Measurements from ENCODE around the gene TXNDC11. TPM values are rescaled to one million over a fixed set of nuclear protein-coding genes. Genes with fewer than 3 reads are reported as not detected.

Gene TXNDC11
- total RNA-seq, 1 experiment from 2014 or later, result 31.0 TPM

- no peak for DNase-seq (ENCODE audit: low read depth)
These were observed 50.9 kb downstream of the TXNDC11 start for GRCh38 chr16:11691771-11692170.

- no peak for DNase-seq (ENCODE audit: low read depth)
These were observed 51.4 kb downstream of the TXNDC11 start for GRCh38 chr16:11691235-11691634.

- no peak for DNase-seq (ENCODE audit: low read depth)
These were observed 53.4 kb downstream of the TXNDC11 start for GRCh38 chr16:11689031-11689840.

- no peak for DNase-seq (ENCODE audit: low read depth)
These were observed 54.2 kb downstream of the TXNDC11 start for GRCh38 chr16:11688520-11688886.

GRCh38 chr16:11687601-11688519 is 54.8 kb downstream of the TXNDC11 start:
- no peak for DNase-seq (ENCODE audit: low read depth)

GRCh38 chr16:11686713-11687380 is 55.8 kb downstream of the TXNDC11 start:
- DNase-seq (ENCODE audit: low read depth), result no peak

- no peak for DNase-seq (ENCODE audit: low read depth)
These were observed 56.6 kb downstream of the TXNDC11 start for GRCh38 chr16:11685844-11686618.

- DNase-seq (ENCODE audit: low read depth), result no peak
These were observed 58.2 kb downstream of the TXNDC11 start for GRCh38 chr16:11684231-11685025.

GRCh38 chr16:11683145-11683544 is 59.5 kb downstream of the TXNDC11 start:
- no peak for DNase-seq (ENCODE audit: low read depth)

- DNase-seq (ENCODE audit: low read depth), result peak; percentile 94
These were observed 60.0 kb downstream of the TXNDC11 start for GRCh38 chr16:11682655-11683096.

GRCh38 chr16:11681976-11682654 is 60.5 kb downstream of the TXNDC11 start:
- DNase-seq (ENCODE audit: low read depth), result no peak

GRCh38 chr16:11681556-11681955 is 61.1 kb downstream of the TXNDC11 start:
- DNase-seq (ENCODE audit: low read depth), result no peak

GRCh38 chr16:11679941-11680911 is 62.4 kb downstream of the TXNDC11 start:
- no peak for DNase-seq (ENCODE audit: low read depth)

GRCh38 chr16:11679250-11679649 is 63.4 kb downstream of the TXNDC11 start:
- DNase-seq (ENCODE audit: low read depth), result no peak

- DNase-seq (ENCODE audit: low read depth), result no peak
These were observed 64.4 kb downstream of the TXNDC11 start for GRCh38 chr16:11677959-11678881.

- DNase-seq (ENCODE audit: low read depth), result peak; percentile 49
These were observed 65.2 kb downstream of the TXNDC11 start for GRCh38 chr16:11677451-11677951.

- DNase-seq (ENCODE audit: low read depth), result no peak
These were observed 65.9 kb downstream of the TXNDC11 start for GRCh38 chr16:11676799-11677198.

All from LHCN-M2 (cell line).